ENCODE results near the gene KCNT2.

The KCNT2 gene

GRCh38 chr1:196418772-196419171 lies 189.5 kb downstream of the KCNT2 start:
- no peaks in the 10 kb centered on the region for H3F3A ChIP-seq (ENCODE audit: control insufficient read depth, insufficient read depth)
- H3K4me3 ChIP-seq (ENCODE audit: low read length): no peak overlapping the region
- H4K20me1 ChIP-seq (ENCODE audit: control insufficient read depth, insufficient read depth, low read depth, low read length): no peaks in the 10 kb centered on the region
- no peaks in the 10 kb centered on the region; the same call in 1 of the 2 replicates for H3K9me2 ChIP-seq (replicated peaks; ENCODE audit: control insufficient read depth, low read length)
- H3K79me2 ChIP-seq (ENCODE audit: control insufficient read depth, low read length): no peaks in the 10 kb centered on the region
- TF ChIP-seq EZH2phosphoT487 (IDR thresholded peaks at IDR 0.05; ENCODE audit: borderline replicate concordance, low read length): no peak
- no peak for TF ChIP-seq CTCF (IDR thresholded peaks at IDR 0.05; ENCODE audit: low read depth, low read length, poor library complexity, severe bottlenecking)
- no peak overlapping the region for H3K27ac ChIP-seq (ENCODE audit: low read depth, low read length)
- no peaks in the 10 kb centered on the region for H3K36me3 ChIP-seq (ENCODE audit: control insufficient read depth, low read length)
- no peaks in the 10 kb centered on the region for H3K9me3 ChIP-seq (ENCODE audit: control insufficient read depth, insufficient read depth, low read length)
- H3K4me2 ChIP-seq (ENCODE audit: low read length): no peak overlapping the region
- H3K4me1 ChIP-seq (ENCODE audit: control insufficient read depth, low read length): no peaks in the 10 kb centered on the region
- H3K27me3 ChIP-seq (ENCODE audit: control insufficient read depth, low read length): no peaks in the 10 kb centered on the region

- Histone ChIP-seq H3F3A (ENCODE audit: control insufficient read depth, insufficient read depth) (no peaks in the 10 kb centered on the region), H3K27me3 (ENCODE audit: control insufficient read depth, low read length) (no peaks in the 10 kb centered on the region), H3K9me3 (ENCODE audit: control insufficient read depth, insufficient read depth, low read length) (no peaks in the 10 kb centered on the region), H3K4me1 (ENCODE audit: control insufficient read depth, low read length) (no peaks in the 10 kb centered on the region), H3K4me2 (ENCODE audit: low read length) (no peak overlapping the region), H3K36me3 (ENCODE audit: control insufficient read depth, low read length) (no peaks in the 10 kb centered on the region), H3K9me2 (replicated peaks; ENCODE audit: control insufficient read depth, low read length) (no peaks in the 10 kb centered on the region; the same call in 1 of the 2 replicates), H3K79me2 (ENCODE audit: control insufficient read depth, low read length) (no peaks in the 10 kb centered on the region), H3K27ac (ENCODE audit: low read depth, low read length) (no peak overlapping the region), H4K20me1 (ENCODE audit: control insufficient read depth, insufficient read depth, low read depth, low read length) (no peaks in the 10 kb centered on the region), H3K4me3 (ENCODE audit: low read length) (no peak overlapping the region)
- TF ChIP-seq EZH2phosphoT487 (IDR thresholded peaks at IDR 0.05; ENCODE audit: borderline replicate concordance, low read length) (no peak), CTCF (IDR thresholded peaks at IDR 0.05; ENCODE audit: low read depth, low read length, poor library complexity, severe bottlenecking) (no peak)
These were observed 192.3 kb downstream of the KCNT2 start for GRCh38 chr1:196415978-196416377.

- Histone ChIP-seq H3K4me1 (ENCODE audit: control insufficient read depth, low read length) (no peaks in the 10 kb centered on the region), H3K9me2 (replicated peaks; ENCODE audit: control insufficient read depth, low read length) (no peaks in the 10 kb centered on the region), H3K4me2 (ENCODE audit: low read length) (no peak overlapping the region), H3K27ac (ENCODE audit: low read depth, low read length) (no peak overlapping the region), H3K79me2 (ENCODE audit: control insufficient read depth, low read length) (no peaks in the 10 kb centered on the region), H3K9me3 (ENCODE audit: control insufficient read depth, insufficient read depth, low read length) (no peaks in the 10 kb centered on the region), H3F3A (ENCODE audit: control insufficient read depth, insufficient read depth) (no peaks in the 10 kb centered on the region), H3K36me3 (ENCODE audit: control insufficient read depth, low read length) (no peaks in the 10 kb centered on the region), H3K4me3 (ENCODE audit: low read length) (no peak overlapping the region), H4K20me1 (ENCODE audit: control insufficient read depth, insufficient read depth, low read depth, low read length) (no peaks in the 10 kb centered on the region), H3K27me3 (ENCODE audit: control insufficient read depth, low read length) (no peaks in the 10 kb centered on the region)
- TF ChIP-seq CTCF (IDR thresholded peaks at IDR 0.05; ENCODE audit: low read depth, low read length, poor library complexity, severe bottlenecking): no peak
- no peak for TF ChIP-seq EZH2phosphoT487 (IDR thresholded peaks at IDR 0.05; ENCODE audit: borderline replicate concordance, low read length)
These were observed 195.9 kb downstream of the KCNT2 start for GRCh38 chr1:196412326-196412725.

- no peaks in the 10 kb centered on the region for H3K36me3 ChIP-seq (ENCODE audit: control insufficient read depth, low read length)
- no peaks in the 10 kb centered on the region for H3K9me3 ChIP-seq (ENCODE audit: control insufficient read depth, insufficient read depth, low read length)
- H3K9me2 ChIP-seq (replicated peaks; ENCODE audit: control insufficient read depth, low read length): no peaks in the 10 kb centered on the region
- no peak for TF ChIP-seq EZH2phosphoT487 (IDR thresholded peaks at IDR 0.05; ENCODE audit: borderline replicate concordance, low read length)
- no peaks in the 10 kb centered on the region for H4K20me1 ChIP-seq (ENCODE audit: control insufficient read depth, insufficient read depth, low read depth, low read length)
- no peaks in the 10 kb centered on the region for H3K79me2 ChIP-seq (ENCODE audit: control insufficient read depth, low read length)
- no peak overlapping the region for H3K27ac ChIP-seq (ENCODE audit: low read depth, low read length)
- no peak overlapping the region for H3K4me2 ChIP-seq (ENCODE audit: low read length)
- H3K4me1 ChIP-seq (ENCODE audit: control insufficient read depth, low read length): no peaks in the 10 kb centered on the region
- no peaks in the 10 kb centered on the region for H3F3A ChIP-seq (ENCODE audit: control insufficient read depth, insufficient read depth)
- no peaks in the 10 kb centered on the region for H3K27me3 ChIP-seq (ENCODE audit: control insufficient read depth, low read length)
- no peak overlapping the region for H3K4me3 ChIP-seq (ENCODE audit: low read length)
These were observed 197.5 kb downstream of the KCNT2 start for GRCh38 chr1:196410768-196411167.

Data from DOHH2 (cell line).